ENCODE results near the gene AGGF1.

AGGF1 gene

DNA sequence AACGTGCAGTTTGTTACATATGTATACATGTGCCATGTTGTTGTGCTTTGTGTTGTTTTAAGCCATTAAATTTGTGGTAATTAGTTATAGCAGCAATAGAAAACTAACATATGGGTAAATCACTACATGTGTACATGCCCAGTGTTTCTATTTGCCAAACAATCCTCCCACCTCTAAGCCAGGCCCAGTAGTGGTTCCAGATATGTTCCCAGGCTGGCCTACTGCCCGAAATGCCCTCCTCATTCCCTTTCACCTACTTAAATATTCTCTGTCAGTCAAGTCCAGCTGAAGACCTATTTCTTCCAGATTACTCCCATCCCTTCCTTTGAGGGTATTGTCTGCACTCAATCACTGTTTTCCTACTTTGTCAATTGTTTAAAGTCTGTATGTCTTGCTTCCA is 24.1 kb upstream of the AGGF1 start:
- H3K27ac ChIP-seq (ENCODE audit: low read length): no peak overlapping the region
- no peak for ATAC-seq (ENCODE audit: insufficient read depth, low read depth)
- DNase-seq: no peak
- H4K20me1 ChIP-seq (ENCODE audit: insufficient read depth, low read length): no peaks in the 10 kb centered on the region
- no peaks in the 10 kb centered on the region for H3K36me3 ChIP-seq (ENCODE audit: insufficient read depth, low read length)
- H3K27me3 ChIP-seq (ENCODE audit: insufficient read depth, low read length, poor library complexity): peaks cover 4% of the 10 kb centered on the region
- no peak overlapping the region for H2AFZ ChIP-seq (ENCODE audit: low read depth, low read length)
- TF ChIP-seq, protein P1, sequence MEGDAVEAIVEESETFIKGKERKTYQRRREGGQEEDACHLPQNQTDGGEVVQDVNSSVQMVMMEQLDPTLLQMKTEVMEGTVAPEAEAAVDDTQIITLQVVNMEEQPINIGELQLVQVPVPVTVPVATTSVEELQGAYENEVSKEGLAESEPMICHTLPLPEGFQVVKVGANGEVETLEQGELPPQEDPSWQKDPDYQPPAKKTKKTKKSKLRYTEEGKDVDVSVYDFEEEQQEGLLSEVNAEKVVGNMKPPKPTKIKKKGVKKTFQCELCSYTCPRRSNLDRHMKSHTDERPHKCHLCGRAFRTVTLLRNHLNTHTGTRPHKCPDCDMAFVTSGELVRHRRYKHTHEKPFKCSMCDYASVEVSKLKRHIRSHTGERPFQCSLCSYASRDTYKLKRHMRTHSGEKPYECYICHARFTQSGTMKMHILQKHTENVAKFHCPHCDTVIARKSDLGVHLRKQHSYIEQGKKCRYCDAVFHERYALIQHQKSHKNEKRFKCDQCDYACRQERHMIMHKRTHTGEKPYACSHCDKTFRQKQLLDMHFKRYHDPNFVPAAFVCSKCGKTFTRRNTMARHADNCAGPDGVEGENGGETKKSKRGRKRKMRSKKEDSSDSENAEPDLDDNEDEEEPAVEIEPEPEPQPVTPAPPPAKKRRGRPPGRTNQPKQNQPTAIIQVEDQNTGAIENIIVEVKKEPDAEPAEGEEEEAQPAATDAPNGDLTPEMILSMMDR (IDR thresholded peaks at IDR 0.05; ENCODE audit: borderline replicate concordance, extremely low read depth, low read length, poor library complexity, severe bottlenecking): no peak
- TF ChIP-seq EZH2 (IDR thresholded peaks at IDR 0.05; ENCODE audit: borderline replicate concordance, low read depth, low read length, severe bottlenecking): no peak
- H3K9ac ChIP-seq (ENCODE audit: low read depth, low read length): no peak overlapping the region
- H3K4me1 ChIP-seq (ENCODE audit: insufficient read depth, low read length): no peaks in the 10 kb centered on the region
- no peaks in the 10 kb centered on the region for H3K9me3 ChIP-seq (ENCODE audit: insufficient read depth, low read length, severe bottlenecking)
- no peak overlapping the region for H3K4me2 ChIP-seq (ENCODE audit: insufficient read depth, low read length)
- no peaks in the 10 kb centered on the region for H3K79me2 ChIP-seq (ENCODE audit: insufficient read depth, low read length)
- H3K4me3 ChIP-seq (ENCODE audit: low read depth in 1 of 2, low read length in 2 of 2): no peak overlapping the region

DNA sequence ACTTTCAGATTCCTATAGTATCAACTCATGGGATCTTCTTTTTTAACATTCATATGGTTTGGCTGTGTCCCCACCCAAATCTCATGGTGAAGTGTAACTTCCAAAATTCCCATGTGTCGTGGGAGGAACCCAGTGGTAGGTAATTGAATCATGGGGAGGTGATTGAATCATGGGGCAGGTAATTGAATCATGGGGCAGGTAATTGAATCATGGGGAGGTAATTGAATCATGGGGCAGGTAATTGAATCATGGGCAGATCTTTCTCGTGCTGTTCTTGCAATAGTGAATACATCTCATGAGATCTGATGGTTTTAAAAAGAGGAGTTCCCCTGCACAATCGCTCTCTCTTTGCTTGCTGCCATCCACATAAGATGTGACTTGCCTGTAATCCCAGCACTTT is 21.8 kb upstream of the AGGF1 start:
- Histone ChIP-seq H3K9me3 (ENCODE audit: insufficient read depth, low read length, severe bottlenecking) (no peaks in the 10 kb centered on the region), H3K27me3 (ENCODE audit: insufficient read depth, low read length, poor library complexity) (no peaks in the 10 kb centered on the region), H2AFZ (ENCODE audit: low read depth, low read length) (no peak overlapping the region), H3K79me2 (ENCODE audit: insufficient read depth, low read length) (no peaks in the 10 kb centered on the region), H3K9ac (ENCODE audit: low read depth, low read length) (no peak overlapping the region), H4K20me1 (ENCODE audit: insufficient read depth, low read length) (no peaks in the 10 kb centered on the region), H3K4me1 (ENCODE audit: insufficient read depth, low read length) (no peaks in the 10 kb centered on the region), H3K27ac (ENCODE audit: low read length) (no peak overlapping the region), H3K4me2 (ENCODE audit: insufficient read depth, low read length) (no peak overlapping the region), H3K4me3 (ENCODE audit: low read depth in 1 of 2, low read length in 2 of 2) (no peak overlapping the region), H3K36me3 (ENCODE audit: insufficient read depth, low read length) (no peaks in the 10 kb centered on the region)
- DNase-seq (no peak), ATAC-seq (ENCODE audit: insufficient read depth, low read depth) (no peak)
- no peak for TF ChIP-seq EZH2 (IDR thresholded peaks at IDR 0.05; ENCODE audit: borderline replicate concordance, low read depth, low read length, severe bottlenecking)
- TF ChIP-seq, protein P1 (IDR thresholded peaks at IDR 0.05; ENCODE audit: borderline replicate concordance, extremely low read depth, low read length, poor library complexity, severe bottlenecking): no peak

DNA sequence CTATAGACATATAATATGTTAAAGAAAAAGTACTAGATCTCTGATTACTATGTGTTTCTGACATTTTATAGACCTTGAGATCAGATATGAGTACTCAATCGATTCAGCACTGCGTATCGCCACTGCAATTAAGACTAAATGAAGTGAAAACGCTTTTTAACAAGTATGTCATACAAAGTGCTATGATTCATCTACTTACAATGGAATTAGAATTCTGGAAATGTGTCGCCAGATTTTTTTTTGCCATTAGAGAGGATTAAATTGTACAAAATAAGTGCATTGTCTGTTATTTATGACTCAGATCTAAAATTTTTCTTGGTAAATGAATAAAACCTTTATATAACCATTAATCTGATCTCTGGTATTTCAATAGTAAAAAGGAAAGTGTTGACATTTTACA is 20.0 kb upstream of the AGGF1 start:
- H3K36me3 ChIP-seq (ENCODE audit: insufficient read depth, low read length): no peaks in the 10 kb centered on the region
- TF ChIP-seq, protein P1 (IDR thresholded peaks at IDR 0.05; ENCODE audit: borderline replicate concordance, extremely low read depth, low read length, poor library complexity, severe bottlenecking): no peak
- H3K4me3 ChIP-seq (ENCODE audit: low read depth in 1 of 2, low read length in 2 of 2): no peak overlapping the region
- H3K27ac ChIP-seq (ENCODE audit: low read length): no peak overlapping the region
- H3K9ac ChIP-seq (ENCODE audit: low read depth, low read length): no peak overlapping the region
- no peak overlapping the region for H2AFZ ChIP-seq (ENCODE audit: low read depth, low read length)
- H4K20me1 ChIP-seq (ENCODE audit: insufficient read depth, low read length): no peaks in the 10 kb centered on the region
- DNase-seq: no peak
- no peaks in the 10 kb centered on the region for H3K9me3 ChIP-seq (ENCODE audit: insufficient read depth, low read length, severe bottlenecking)
- H3K79me2 ChIP-seq (ENCODE audit: insufficient read depth, low read length): no peaks in the 10 kb centered on the region
- ATAC-seq (ENCODE audit: insufficient read depth, low read depth): no peak
- H3K27me3 ChIP-seq (ENCODE audit: insufficient read depth, low read length, poor library complexity): no peaks in the 10 kb centered on the region
- no peak overlapping the region for H3K4me2 ChIP-seq (ENCODE audit: insufficient read depth, low read length)
- H3K4me1 ChIP-seq (ENCODE audit: insufficient read depth, low read length): no peaks in the 10 kb centered on the region

DNA sequence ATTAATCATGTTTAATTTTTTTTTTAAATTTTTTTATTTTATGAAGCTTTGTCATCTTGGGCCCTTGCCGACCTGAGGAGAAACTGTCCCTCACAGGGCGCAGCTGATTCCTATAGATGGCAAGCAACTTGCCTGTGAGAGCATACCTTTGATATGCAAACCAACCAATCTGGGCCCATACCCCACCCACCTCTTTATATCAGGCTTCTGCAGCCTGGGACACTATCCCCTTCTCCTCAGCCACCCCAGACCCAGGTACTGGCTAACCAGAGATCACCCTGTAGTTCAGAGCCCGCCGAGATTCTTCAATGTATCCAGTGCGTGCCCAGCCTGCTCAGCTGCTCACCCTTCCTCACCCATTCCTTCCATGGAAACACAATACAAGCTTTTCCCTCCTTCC is 18.7 kb upstream of the AGGF1 start:
- H3K27me3 ChIP-seq (ENCODE audit: insufficient read depth, low read length, poor library complexity): no peaks in the 10 kb centered on the region
- DNase-seq: no peak
- no peak overlapping the region for H3K9ac ChIP-seq (ENCODE audit: low read depth, low read length)
- no peaks in the 10 kb centered on the region for H3K79me2 ChIP-seq (ENCODE audit: insufficient read depth, low read length)
- no peak overlapping the region for H2AFZ ChIP-seq (ENCODE audit: low read depth, low read length)
- H4K20me1 ChIP-seq (ENCODE audit: insufficient read depth, low read length): no peaks in the 10 kb centered on the region
- no peak overlapping the region for H3K27ac ChIP-seq (ENCODE audit: low read length)
- no peaks in the 10 kb centered on the region for H3K9me3 ChIP-seq (ENCODE audit: insufficient read depth, low read length, severe bottlenecking)
- H3K4me3 ChIP-seq (ENCODE audit: low read depth in 1 of 2, low read length in 2 of 2): no peak overlapping the region
- no peak for ATAC-seq (ENCODE audit: insufficient read depth, low read depth)
- TF ChIP-seq EZH2 (IDR thresholded peaks at IDR 0.05; ENCODE audit: borderline replicate concordance, low read depth, low read length, severe bottlenecking): no peak
- no peaks in the 10 kb centered on the region for H3K4me1 ChIP-seq (ENCODE audit: insufficient read depth, low read length)
- H3K36me3 ChIP-seq (ENCODE audit: insufficient read depth, low read length): no peaks in the 10 kb centered on the region
- no peak overlapping the region for H3K4me2 ChIP-seq (ENCODE audit: insufficient read depth, low read length)
